Measurements from ENCODE around the gene THBS3. TPM values are rescaled to one million over a fixed set of nuclear protein-coding genes. Genes with fewer than 3 reads are reported as not detected.
"Not testable (repeated sequence)": the region's sequence is repeated elsewhere in the genome, so short reads cannot be mapped to it uniquely, and the experiment has no call there.

Gene THBS3
- total and polyA plus RNA-seq, 5 donors from 2014 or later = 2.7 to 18.4 (median 3.7) TPM

- H3K27ac ChIP-seq (ENCODE audit: insufficient read depth, low read length, poor library complexity, severe bottlenecking) = peak overlapping the region; percentile 80
Measured at GRCh38 chr1:155195201-155196102, 12.2 kb downstream of the THBS3 start.

GRCh38 chr1:155193991-155194240, 13.8 kb downstream of the THBS3 start:
- H3K27me3 Mint-ChIP-seq; H3K9me3 ChIP-seq (ENCODE audit: control insufficient read depth in 2 of 2, low read length in 2 of 2); H3K9me3 Mint-ChIP-seq; DNase-seq; H3K27me3 ChIP-seq (ENCODE audit: control insufficient read depth, insufficient read depth, low read length); ATAC-seq (ENCODE audit: low read depth in 2 of 2); H3K36me3 ChIP-seq (ENCODE audit: control insufficient read depth, insufficient read depth, low read length); H3K36me3 Mint-ChIP-seq: not testable (repeated sequence)
- H3K4me3 Mint-ChIP-seq = peak overlapping the region; percentile 88 to 99 (median 92)
- peak overlapping the region; percentile 80 for H3K27ac ChIP-seq (ENCODE audit: insufficient read depth, low read length, poor library complexity, severe bottlenecking)
- H3K27ac Mint-ChIP-seq = peak overlapping the region; percentile 97 to 98 (median 98)
- H3K4me1 ChIP-seq (ENCODE audit: control insufficient read depth, insufficient read depth, low read length, poor library complexity, severe bottlenecking) = peaks cover 33% of the 10 kb centered on the region
- H3K4me3 ChIP-seq (ENCODE audit: low read depth, low read length) = peak overlapping the region; percentile 62
- peaks cover 0 to 35% (median 21%) of the 10 kb centered on the region in 4 donors for H3K4me1 Mint-ChIP-seq

More at GRCh38 chr1:155195201-155196102, 12.2 kb downstream of the THBS3 start:
- H3K9me3 Mint-ChIP-seq = peaks cover 0 to 2% (median 0%) of the 10 kb centered on the region in 7 donors
- H3K4me3 ChIP-seq (ENCODE audit: low read depth, low read length) = no peak overlapping the region
- no peaks in the 10 kb centered on the region for H3K27me3 ChIP-seq (ENCODE audit: control insufficient read depth, insufficient read depth, low read length)
- H3K27ac Mint-ChIP-seq = peak overlapping the region; percentile 86 to 98 (median 87)
- peaks cover 33% of the 10 kb centered on the region for H3K4me1 ChIP-seq (ENCODE audit: control insufficient read depth, insufficient read depth, low read length, poor library complexity, severe bottlenecking)
- no peaks in the 10 kb centered on the region for H3K9me3 ChIP-seq (ENCODE audit: control insufficient read depth in 2 of 2, low read length in 2 of 2)
- peak overlapping the region; percentile 72 to 88 (median 76) for H3K4me3 Mint-ChIP-seq
- no peak for DNase-seq
- peaks cover 7% of the 10 kb centered on the region for H3K36me3 Mint-ChIP-seq
- peaks cover 0 to 35% (median 21%) of the 10 kb centered on the region in 4 donors for H3K4me1 Mint-ChIP-seq
- H3K27me3 Mint-ChIP-seq = no peaks in the 10 kb centered on the region
- no peak for ATAC-seq (ENCODE audit: low read depth in 2 of 2)
- no peaks in the 10 kb centered on the region for H3K36me3 ChIP-seq (ENCODE audit: control insufficient read depth, insufficient read depth, low read length)

- Histone ChIP-seq H3K9me3 (ENCODE audit: control insufficient read depth in 2 of 2, low read length in 2 of 2) (no peaks in the 10 kb centered on the region), H3K27ac (ENCODE audit: insufficient read depth, low read length, poor library complexity, severe bottlenecking) (peak overlapping the region; percentile 80), H3K4me3 (ENCODE audit: low read depth, low read length) (peak overlapping the region; percentile 62), H3K27me3 (ENCODE audit: control insufficient read depth, insufficient read depth, low read length) (no peaks in the 10 kb centered on the region), H3K36me3 (ENCODE audit: control insufficient read depth, insufficient read depth, low read length) (no peaks in the 10 kb centered on the region), H3K4me1 (ENCODE audit: control insufficient read depth, insufficient read depth, low read length, poor library complexity, severe bottlenecking) (peaks cover 33% of the 10 kb centered on the region)
- Mint-ChIP-seq H3K4me1 (peaks cover 0 to 35% (median 21%) of the 10 kb centered on the region in 4 donors), H3K27me3 (no peaks in the 10 kb centered on the region), H3K4me3 (peak overlapping the region; percentile 88 to 99 (median 92)), H3K27ac (peak overlapping the region; percentile 97 to 98 (median 98)), H3K9me3 (peaks cover 0 to 2% (median 0%) of the 10 kb centered on the region in 7 donors), H3K36me3 (no peaks in the 10 kb centered on the region)
- DNase-seq = peak; percentile 59 to 83 (median 65)
- ATAC-seq (ENCODE audit: low read depth in 2 of 2) = peak; percentile 22 to 39
Measured at GRCh38 chr1:155193275-155193990, 14.3 kb downstream of the THBS3 start.

- Histone ChIP-seq H3K36me3 (ENCODE audit: control insufficient read depth, insufficient read depth, low read length) (no peaks in the 10 kb centered on the region), H3K4me1 (ENCODE audit: control insufficient read depth, insufficient read depth, low read length, poor library complexity, severe bottlenecking) (peaks cover 33% of the 10 kb centered on the region), H3K27me3 (ENCODE audit: control insufficient read depth, insufficient read depth, low read length) (no peaks in the 10 kb centered on the region), H3K4me3 (ENCODE audit: low read depth, low read length) (peak overlapping the region; percentile 62), H3K27ac (ENCODE audit: insufficient read depth, low read length, poor library complexity, severe bottlenecking) (peak overlapping the region; percentile 80), H3K9me3 (ENCODE audit: control insufficient read depth in 2 of 2, low read length in 2 of 2) (no peaks in the 10 kb centered on the region)
- no peaks in the 10 kb centered on the region for H3K27me3 Mint-ChIP-seq
- DNase-seq (peak; percentile 22 to 71 (median 23)), ATAC-seq (ENCODE audit: low read depth in 2 of 2) (no peak)
- H3K9me3 Mint-ChIP-seq = peaks cover 0 to 2% (median 0%) of the 10 kb centered on the region in 7 donors
- H3K27ac Mint-ChIP-seq = peak overlapping the region; percentile 73 to 98 (median 92)
- peaks cover 5% of the 10 kb centered on the region for H3K36me3 Mint-ChIP-seq
- peak overlapping the region; percentile 88 to 99 (median 92) for H3K4me3 Mint-ChIP-seq
- peaks cover 0 to 39% (median 25%) of the 10 kb centered on the region in 4 donors for H3K4me1 Mint-ChIP-seq
Measured at GRCh38 chr1:155192346-155193274, 15.1 kb downstream of the THBS3 start.

- H3K27ac ChIP-seq (ENCODE audit: insufficient read depth, low read length, poor library complexity, severe bottlenecking) = no peak overlapping the region
Measured at GRCh38 chr1:155191904-155192303, 15.8 kb downstream of the THBS3 start.

GRCh38 chr1:155189926-155190325, 17.8 kb downstream of the THBS3 start:
- H3K27ac Mint-ChIP-seq; H3K4me3 Mint-ChIP-seq; H3K36me3 Mint-ChIP-seq; H3K27me3 Mint-ChIP-seq; H3K9me3 ChIP-seq (ENCODE audit: control insufficient read depth in 2 of 2, low read length in 2 of 2); ATAC-seq (ENCODE audit: low read depth in 2 of 2); H3K27me3 ChIP-seq (ENCODE audit: control insufficient read depth, insufficient read depth, low read length); H3K4me3 ChIP-seq (ENCODE audit: low read depth, low read length); H3K9me3 Mint-ChIP-seq; H3K27ac ChIP-seq (ENCODE audit: insufficient read depth, low read length, poor library complexity, severe bottlenecking); H3K36me3 ChIP-seq (ENCODE audit: control insufficient read depth, insufficient read depth, low read length); DNase-seq: not testable (repeated sequence)
- H3K4me1 ChIP-seq (ENCODE audit: control insufficient read depth, insufficient read depth, low read length, poor library complexity, severe bottlenecking) = peaks cover 28% of the 10 kb centered on the region
- H3K4me1 Mint-ChIP-seq = peaks cover 0 to 32% (median 21%) of the 10 kb centered on the region in 4 donors

More at GRCh38 chr1:155191904-155192303, 15.8 kb downstream of the THBS3 start:
- peaks cover 0 to 37% (median 25%) of the 10 kb centered on the region in 4 donors for H3K4me1 Mint-ChIP-seq
- H3K27me3 Mint-ChIP-seq = no peaks in the 10 kb centered on the region
- Histone ChIP-seq H3K36me3 (ENCODE audit: control insufficient read depth, insufficient read depth, low read length) (no peaks in the 10 kb centered on the region), H3K4me3 (ENCODE audit: low read depth, low read length) (no peak overlapping the region), H3K9me3 (ENCODE audit: control insufficient read depth in 2 of 2, low read length in 2 of 2) (no peaks in the 10 kb centered on the region), H3K27me3 (ENCODE audit: control insufficient read depth, insufficient read depth, low read length) (no peaks in the 10 kb centered on the region), H3K4me1 (ENCODE audit: control insufficient read depth, insufficient read depth, low read length, poor library complexity, severe bottlenecking) (peaks cover 33% of the 10 kb centered on the region)
- peaks cover 5% of the 10 kb centered on the region for H3K36me3 Mint-ChIP-seq
- peak overlapping the region in 3 of 4 donors; percentile 13 to 77 (median 71) for H3K4me3 Mint-ChIP-seq
- DNase-seq (peak in 1 of 3 donors; percentile 23), ATAC-seq (ENCODE audit: low read depth in 2 of 2) (no peak)
- peak overlapping the region in 2 of 3 donors; percentile 48 to 92 for H3K27ac Mint-ChIP-seq
- peaks cover 0 to 2% (median 0%) of the 10 kb centered on the region in 7 donors for H3K9me3 Mint-ChIP-seq

- Mint-ChIP-seq H3K4me3 (peak overlapping the region in 2 of 4 donors; percentile 41 to 74), H3K4me1 (peaks cover 0 to 17% (median 11%) of the 10 kb centered on the region in 4 donors)
Measured at GRCh38 chr1:155188268-155188667, 19.4 kb downstream of the THBS3 start.

More at GRCh38 chr1:155188268-155188667, 19.4 kb downstream of the THBS3 start:
- DNase-seq (no peak), ATAC-seq (ENCODE audit: low read depth in 2 of 2) (no peak)
- peaks cover 8% of the 10 kb centered on the region for H3K36me3 Mint-ChIP-seq
- H3K27ac Mint-ChIP-seq = peak overlapping the region; percentile 80 to 96 (median 82)
- Histone ChIP-seq H3K9me3 (ENCODE audit: control insufficient read depth in 2 of 2, low read length in 2 of 2) (no peaks in the 10 kb centered on the region), H3K4me1 (ENCODE audit: control insufficient read depth, insufficient read depth, low read length, poor library complexity, severe bottlenecking) (peaks cover 11% of the 10 kb centered on the region), H3K36me3 (ENCODE audit: control insufficient read depth, insufficient read depth, low read length) (no peaks in the 10 kb centered on the region), H3K4me3 (ENCODE audit: low read depth, low read length) (no peak overlapping the region), H3K27me3 (ENCODE audit: control insufficient read depth, insufficient read depth, low read length) (no peaks in the 10 kb centered on the region), H3K27ac (ENCODE audit: insufficient read depth, low read length, poor library complexity, severe bottlenecking) (no peak overlapping the region)
- no peaks in the 10 kb centered on the region for H3K27me3 Mint-ChIP-seq
- no peaks in the 10 kb centered on the region for H3K9me3 Mint-ChIP-seq
